Activated T-helper 2 cell treated with anti-CD3 and anti-CD28 coated beads, Interferon-gamma antibody, Interleukin-2, Interleukin-4, amounts not matched to agents 10 μg/mL and 5 μg/mL and 100 μg/mL, durations not matched to agents 14 hours and 24 hours and 36 hours (primary cell): ENCODE data around the gene PSMD1. TPM values are rescaled to one million over a fixed set of nuclear protein-coding genes. Genes with fewer than 3 reads are reported as not detected.
"Not testable (repeated sequence)": the region's sequence is repeated elsewhere in the genome, so short reads cannot be mapped to it uniquely, and the experiment has no call there.

Experiments used
- DNase-seq: peaks from one replicate; pipeline ENCODE4 v3.0.0; 2021; ENCODE audit warnings: low spot score
- H3K27ac Mint-ChIP-seq: one replicate; pipeline ENCODE4 v1.8.0; 2021; ENCODE audit warnings: mixed read lengths
- H3K27me3 Mint-ChIP-seq: one replicate; pipeline ENCODE4 v1.8.0; 2021; ENCODE audit warnings: low read depth, mixed read lengths
- H3K36me3 Mint-ChIP-seq: one replicate; pipeline ENCODE4 v1.8.0; 2021; ENCODE audit warnings: low read depth, mixed read lengths
- H3K4me1 Mint-ChIP-seq: one replicate; pipeline ENCODE4 v1.8.0; 2021; ENCODE audit warnings: low read depth, mixed read lengths
- H3K4me3 Mint-ChIP-seq: one replicate; pipeline ENCODE4 v1.8.0; 2021; ENCODE audit warnings: low read depth, mild to moderate bottlenecking, moderate library complexity, mixed read lengths
- H3K9me3 Mint-ChIP-seq: one replicate; pipeline ENCODE4 v1.8.0; 2021; ENCODE audit warnings: mixed read lengths
- intact Hi-C: fragments of 100-400 bp; cut with micrococcal nuclease; formaldehyde crosslinking; loops from one replicate; pipeline ENCODE4 v1.15.1; 2023
- total RNA-seq: library from RNA; stranded (reverse); gene quantifications from 2 replicates; pipeline ENCODE4 v1.2.3, GENCODE V29; 2022

The PSMD1 gene
- total RNA-seq, 1 donor from 2014 or later = 180 TPM

DNA sequence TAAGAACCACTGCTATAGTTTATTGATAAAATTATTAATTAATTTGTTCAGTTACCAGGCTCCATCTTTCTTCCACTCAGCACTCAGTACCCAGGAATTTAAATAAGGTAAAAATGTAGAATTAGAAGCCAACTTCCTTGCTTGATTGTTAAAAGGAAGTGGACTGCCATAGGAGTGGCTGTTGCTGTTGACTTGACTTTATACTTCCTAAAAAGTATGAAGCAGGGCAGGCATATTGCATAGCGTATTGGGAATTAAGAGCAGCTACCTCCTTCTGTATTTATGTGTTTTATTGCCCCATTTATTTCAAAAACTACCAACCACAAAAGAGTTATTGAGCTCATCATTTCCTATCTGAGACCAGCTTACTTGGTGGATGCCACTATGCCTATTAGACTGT lies 27.9 kb downstream of the PSMD1 start:
- no peaks in the 10 kb centered on the region for H3K27me3 Mint-ChIP-seq
- intact Hi-C loops = no loop called here
- no peak overlapping the region for H3K4me3 Mint-ChIP-seq
- H3K36me3 Mint-ChIP-seq = peaks cover 79% of the 10 kb centered on the region
- DNase-seq = no peak
- H3K9me3 Mint-ChIP-seq = no peaks in the 10 kb centered on the region
- no peak overlapping the region for H3K27ac Mint-ChIP-seq
- H3K4me1 Mint-ChIP-seq = no peaks in the 10 kb centered on the region

DNA sequence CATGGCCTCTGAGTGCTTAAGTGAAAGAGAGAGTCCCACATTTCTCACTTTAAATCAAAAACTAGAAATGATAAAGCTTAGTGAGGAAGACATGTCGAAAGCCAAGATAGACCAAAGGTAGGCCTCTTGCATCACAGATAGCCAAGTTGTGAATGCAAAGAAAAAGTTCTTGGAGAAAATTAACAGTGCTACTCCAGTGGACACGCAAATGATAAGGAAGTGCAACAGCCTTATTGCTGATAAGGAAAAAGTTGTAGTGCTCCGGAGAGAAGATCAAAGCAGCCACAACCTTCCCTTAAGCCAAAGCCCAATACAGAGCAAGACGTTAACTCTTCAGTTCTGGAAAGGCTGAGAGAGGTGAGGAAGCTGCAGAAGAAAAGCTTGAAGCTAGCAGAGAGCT lies 32.1 kb downstream of the PSMD1 start:
- Mint-ChIP-seq H3K4me1 (no peaks in the 10 kb centered on the region), H3K4me3 (no peak overlapping the region), H3K27me3 (no peaks in the 10 kb centered on the region), H3K9me3 (no peaks in the 10 kb centered on the region), H3K27ac (no peak overlapping the region), H3K36me3 (peaks cover 71% of the 10 kb centered on the region)
- no peak for DNase-seq
- intact Hi-C loops = no loop called here

DNA sequence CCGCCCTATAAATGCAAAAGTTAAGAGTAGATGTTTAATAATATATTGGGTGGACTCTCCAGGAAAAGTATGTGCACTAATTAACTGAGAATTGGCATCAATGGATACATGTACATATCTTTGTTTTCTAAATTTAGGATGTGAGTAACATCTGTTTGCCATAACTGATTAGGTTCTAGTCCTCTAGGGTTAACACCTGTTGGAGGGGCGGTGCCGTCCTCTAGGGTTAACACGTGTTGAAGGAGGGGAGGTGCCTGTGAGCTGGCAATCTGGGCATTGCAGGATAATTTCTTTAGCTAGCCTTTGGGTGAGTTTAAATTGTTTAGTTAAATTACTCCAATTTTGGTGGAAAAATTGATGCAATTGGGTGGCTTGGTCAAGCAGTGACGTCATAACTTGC lies 37.3 kb downstream of the PSMD1 start:
- Mint-ChIP-seq H3K27me3 (no peaks in the 10 kb centered on the region), H3K4me1 (no peaks in the 10 kb centered on the region), H3K4me3 (no peak overlapping the region), H3K36me3 (peaks cover 84% of the 10 kb centered on the region), H3K9me3 (peaks cover 3% of the 10 kb centered on the region), H3K27ac (no peak overlapping the region)
- DNase-seq = no peak
- intact Hi-C loops = no loop called here

DNA sequence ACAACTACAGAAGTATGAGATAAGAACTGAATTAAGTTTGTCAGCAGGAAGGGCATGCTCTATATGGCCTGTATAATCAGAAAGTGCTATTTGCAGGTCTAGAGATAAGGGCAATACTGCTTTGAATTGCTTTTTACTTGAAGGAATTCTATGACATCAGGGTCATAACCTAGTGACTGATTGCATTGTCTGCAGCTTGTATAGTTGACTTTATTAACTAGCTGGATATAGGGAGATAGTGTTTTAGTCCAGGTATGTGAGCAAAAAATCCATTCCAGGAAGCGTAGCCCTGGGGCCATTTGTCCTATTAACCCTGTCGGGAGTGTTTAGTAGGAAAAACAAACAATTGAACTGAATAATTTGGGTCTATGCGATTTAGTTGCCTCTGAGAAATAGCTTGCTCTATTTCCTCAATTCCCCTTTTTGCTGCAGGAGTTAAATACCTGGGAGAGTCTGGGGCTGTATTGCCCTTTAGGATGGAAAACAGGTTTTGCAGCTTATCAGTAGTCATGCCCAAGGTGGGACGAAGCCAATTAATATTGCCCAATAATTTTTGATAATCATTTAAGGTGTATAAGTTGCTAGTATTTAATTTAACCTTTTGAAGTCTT lies 38.2 kb downstream of the PSMD1 start:
- no peak overlapping the region for H3K4me3 Mint-ChIP-seq
- H3K36me3 Mint-ChIP-seq = peaks cover 88% of the 10 kb centered on the region
- intact Hi-C loops = no loop called here
- H3K4me1 Mint-ChIP-seq = no peaks in the 10 kb centered on the region
- no peak for DNase-seq
- H3K27me3 Mint-ChIP-seq = no peaks in the 10 kb centered on the region
- peaks cover 10% of the 10 kb centered on the region for H3K9me3 Mint-ChIP-seq
- H3K27ac Mint-ChIP-seq = no peak overlapping the region

DNA sequence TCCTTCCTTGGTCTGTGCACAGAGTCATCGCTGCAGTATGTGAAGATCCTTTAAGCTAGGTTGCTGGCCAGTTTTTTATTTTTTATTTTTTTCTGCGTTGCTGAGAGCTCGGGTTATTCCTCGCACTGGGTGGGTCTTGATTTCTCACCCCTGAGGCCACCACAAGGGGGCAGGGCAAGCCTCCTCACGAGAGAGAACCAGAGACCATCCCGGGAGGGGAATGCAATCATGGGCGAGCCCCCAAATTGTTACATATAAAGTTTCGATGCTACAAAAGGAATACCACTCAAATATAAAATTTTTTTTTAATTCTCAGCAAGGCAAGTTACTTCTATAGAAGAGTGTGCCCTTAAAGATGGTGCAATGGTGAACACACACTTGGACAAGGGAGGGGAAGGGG lies 43.3 kb downstream of the PSMD1 start:
- Mint-ChIP-seq H3K27me3 (no peaks in the 10 kb centered on the region), H3K27ac (no peak overlapping the region), H3K9me3 (peaks cover 16% of the 10 kb centered on the region), H3K4me1 (peaks cover 12% of the 10 kb centered on the region), H3K36me3 (peaks cover 63% of the 10 kb centered on the region), H3K4me3 (no peak overlapping the region)
- intact Hi-C loops = loop anchor here (5.0 kb wide), 3 partner anchors 67 to 352 kb away; no protein-coding TSS in a partner anchor
- no peak for DNase-seq

DNA sequence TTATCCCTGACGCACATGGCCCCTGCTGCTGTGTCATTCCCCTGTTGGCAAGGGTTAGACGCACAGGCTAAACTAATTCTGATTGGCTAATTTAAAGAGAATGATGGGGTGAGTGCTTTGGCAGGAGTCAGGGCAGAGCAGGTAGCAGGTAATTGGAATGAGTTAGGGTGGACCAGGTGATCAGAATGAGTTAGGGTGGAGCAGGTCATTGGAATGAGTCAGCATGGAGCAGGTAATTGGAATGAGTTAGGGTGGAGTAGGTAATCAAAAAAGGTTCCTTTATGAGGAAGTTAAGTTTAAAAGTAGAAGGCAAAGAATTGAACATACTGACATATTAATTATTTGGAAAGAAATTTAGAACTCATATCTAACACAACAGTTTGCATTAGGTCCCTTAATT lies 43.7 kb downstream of the PSMD1 start:
- Mint-ChIP-seq H3K4me1 (peaks cover 12% of the 10 kb centered on the region), H3K36me3 (peaks cover 60% of the 10 kb centered on the region), H3K9me3 (peaks cover 16% of the 10 kb centered on the region)
- not testable (repeated sequence) for H3K4me3 Mint-ChIP-seq, H3K27me3 Mint-ChIP-seq, DNase-seq, H3K27ac Mint-ChIP-seq
- intact Hi-C loops = loop anchor here (5.0 kb wide), 3 partner anchors 67 to 352 kb away; no protein-coding TSS in a partner anchor

DNA sequence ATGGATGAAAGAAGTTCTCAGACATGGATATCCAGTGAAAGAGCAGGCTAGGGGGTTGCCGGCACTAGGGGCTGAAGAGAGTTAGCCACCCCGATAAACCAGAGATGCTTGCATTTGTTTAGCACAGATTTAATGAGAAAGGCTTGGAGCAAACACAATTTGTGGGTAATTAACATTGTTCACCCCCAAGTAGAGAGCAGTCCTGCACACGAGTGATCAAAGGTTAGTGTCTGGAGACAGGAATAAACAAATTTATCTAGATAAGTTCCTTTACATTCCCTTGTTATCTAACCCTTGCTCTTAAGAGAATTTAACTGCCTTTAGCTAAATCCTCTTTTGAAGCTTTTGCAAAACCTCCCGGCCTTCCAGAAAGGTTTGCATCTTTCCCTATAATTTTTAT lies 44.3 kb downstream of the PSMD1 start:
- no peak overlapping the region for H3K4me3 Mint-ChIP-seq
- peaks cover 57% of the 10 kb centered on the region for H3K36me3 Mint-ChIP-seq
- DNase-seq = no peak
- intact Hi-C loops = loop anchor here (5.0 kb wide), 3 partner anchors 66 to 351 kb away; no protein-coding TSS in a partner anchor
- H3K4me1 Mint-ChIP-seq = peaks cover 12% of the 10 kb centered on the region
- H3K9me3 Mint-ChIP-seq = peaks cover 16% of the 10 kb centered on the region
- no peak overlapping the region for H3K27ac Mint-ChIP-seq
- no peaks in the 10 kb centered on the region for H3K27me3 Mint-ChIP-seq

DNA sequence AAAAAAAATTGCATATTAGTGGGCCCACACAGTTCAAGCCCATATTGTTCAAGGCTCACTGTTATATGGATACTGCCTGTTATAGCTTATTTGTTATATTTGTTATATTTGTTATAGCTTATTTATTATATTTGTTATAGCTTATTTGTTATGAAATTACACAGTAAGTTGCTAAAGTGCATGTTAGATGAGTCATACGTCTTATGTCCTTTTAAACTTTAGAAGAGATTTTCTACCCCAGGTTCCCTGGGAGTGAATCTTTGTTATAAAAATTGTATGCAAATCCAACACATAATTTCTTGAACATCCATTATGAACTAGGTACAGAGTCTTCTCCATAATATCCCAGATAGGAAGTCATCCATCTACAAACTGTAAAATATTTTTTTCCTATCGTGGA lies 46.1 kb downstream of the PSMD1 start:
- peaks cover 18% of the 10 kb centered on the region for H3K4me1 Mint-ChIP-seq

DNA sequence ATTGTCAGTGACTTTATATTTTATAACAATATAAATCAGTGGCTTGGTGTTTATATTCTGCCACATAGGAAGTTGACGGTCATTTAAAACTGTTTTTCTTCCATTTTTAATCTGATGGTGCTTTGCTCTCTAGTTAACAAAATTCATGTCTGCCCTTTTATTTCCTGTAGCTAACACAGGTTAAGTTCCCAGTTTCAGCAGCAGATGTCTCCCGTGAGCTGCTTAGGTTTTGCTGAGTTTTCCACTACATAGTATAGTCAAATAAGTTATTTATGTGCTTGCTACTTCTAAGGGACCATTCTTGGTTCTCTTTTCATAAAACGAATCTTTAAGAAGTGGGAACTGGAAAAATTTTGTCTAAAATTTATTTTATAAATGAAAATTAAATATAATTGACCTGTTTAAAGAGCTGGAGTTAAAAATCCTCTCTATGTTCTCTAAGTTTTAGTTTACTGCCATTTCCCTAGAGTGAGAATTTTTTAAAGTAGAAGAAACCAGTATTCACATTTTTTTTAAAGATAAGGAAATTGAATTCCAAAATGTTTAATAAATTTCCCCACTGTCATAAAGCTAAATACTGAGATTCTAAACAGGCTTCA lies 47.5 kb downstream of the PSMD1 start:
- peaks cover 12% of the 10 kb centered on the region for H3K9me3 Mint-ChIP-seq
- peak overlapping the region; percentile 53 for H3K27ac Mint-ChIP-seq
- H3K4me3 Mint-ChIP-seq = no peak overlapping the region

More for the DNA sequence above, 46.1 kb downstream of the PSMD1 start:
- peaks cover 16% of the 10 kb centered on the region for H3K9me3 Mint-ChIP-seq
- DNase-seq = no peak
- intact Hi-C loops = loop anchor here (5.0 kb wide), 3 partner anchors 65 to 350 kb away; no protein-coding TSS in a partner anchor
- peak overlapping the region; percentile 13 for H3K27ac Mint-ChIP-seq
- H3K4me3 Mint-ChIP-seq = no peak overlapping the region
- no peaks in the 10 kb centered on the region for H3K27me3 Mint-ChIP-seq
- peaks cover 43% of the 10 kb centered on the region for H3K36me3 Mint-ChIP-seq

DNA sequence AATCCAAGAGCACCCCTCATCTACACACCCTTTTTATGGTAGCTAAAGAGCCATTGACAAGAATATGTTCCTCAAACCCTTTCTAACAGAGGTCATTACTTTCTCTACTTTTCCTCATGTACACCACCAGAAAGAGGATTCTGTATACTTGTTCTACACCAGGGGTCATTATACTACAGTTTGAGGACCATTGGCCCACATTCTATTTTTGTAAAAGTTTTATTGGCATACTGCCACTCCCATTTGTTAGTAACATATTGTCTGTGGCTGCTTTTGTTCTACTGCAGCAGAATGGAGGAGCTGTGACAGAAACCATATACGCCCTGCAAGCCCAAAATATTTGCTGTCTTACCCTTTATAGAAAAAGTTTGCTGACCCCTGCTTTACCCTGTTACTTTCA lies 53.9 kb downstream of the PSMD1 start:
- peaks cover 13% of the 10 kb centered on the region for H3K4me1 Mint-ChIP-seq
- intact Hi-C loops = no loop called here
- no peak overlapping the region for H3K4me3 Mint-ChIP-seq
- H3K9me3 Mint-ChIP-seq = no peaks in the 10 kb centered on the region
- H3K27ac Mint-ChIP-seq = no peak overlapping the region
- H3K27me3 Mint-ChIP-seq = no peaks in the 10 kb centered on the region
- DNase-seq = no peak
- H3K36me3 Mint-ChIP-seq = peaks cover 53% of the 10 kb centered on the region

More for the DNA sequence above, 47.5 kb downstream of the PSMD1 start:
- H3K4me1 Mint-ChIP-seq = peaks cover 18% of the 10 kb centered on the region
- no peaks in the 10 kb centered on the region for H3K27me3 Mint-ChIP-seq
- peak; percentile 41 for DNase-seq
- peaks cover 38% of the 10 kb centered on the region for H3K36me3 Mint-ChIP-seq
- intact Hi-C loops = loop anchor here (1.0 to 5.0 kb wide), 4 partner anchors 63 to 348 kb away; partner anchors contain the start of gene ARMC9

DNA sequence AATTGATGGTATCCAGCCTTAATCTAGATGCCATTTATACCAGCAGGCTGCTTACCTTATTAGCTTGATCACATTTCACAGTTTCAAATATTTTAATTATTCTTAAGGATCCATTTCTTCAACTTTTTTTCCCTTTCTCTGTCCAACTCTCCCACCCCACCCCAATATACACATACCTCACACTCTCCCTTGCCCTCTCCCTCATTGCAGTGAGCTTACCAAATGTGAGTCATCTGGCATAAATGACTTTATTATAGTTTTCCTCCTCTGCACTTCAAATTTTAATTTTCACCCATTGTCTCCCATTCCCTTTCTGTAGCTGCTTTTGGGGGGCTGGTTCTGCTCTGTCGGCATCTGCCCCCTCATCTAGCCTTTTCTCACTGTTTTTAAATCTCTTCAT lies 55.3 kb downstream of the PSMD1 start:
- peaks cover 47% of the 10 kb centered on the region for H3K36me3 Mint-ChIP-seq
- no peak for DNase-seq
- no peak overlapping the region for H3K27ac Mint-ChIP-seq
- H3K27me3 Mint-ChIP-seq = no peaks in the 10 kb centered on the region
- H3K4me3 Mint-ChIP-seq = no peak overlapping the region
- H3K4me1 Mint-ChIP-seq = peaks cover 8% of the 10 kb centered on the region
- no peaks in the 10 kb centered on the region for H3K9me3 Mint-ChIP-seq
- intact Hi-C loops = no loop called here

DNA sequence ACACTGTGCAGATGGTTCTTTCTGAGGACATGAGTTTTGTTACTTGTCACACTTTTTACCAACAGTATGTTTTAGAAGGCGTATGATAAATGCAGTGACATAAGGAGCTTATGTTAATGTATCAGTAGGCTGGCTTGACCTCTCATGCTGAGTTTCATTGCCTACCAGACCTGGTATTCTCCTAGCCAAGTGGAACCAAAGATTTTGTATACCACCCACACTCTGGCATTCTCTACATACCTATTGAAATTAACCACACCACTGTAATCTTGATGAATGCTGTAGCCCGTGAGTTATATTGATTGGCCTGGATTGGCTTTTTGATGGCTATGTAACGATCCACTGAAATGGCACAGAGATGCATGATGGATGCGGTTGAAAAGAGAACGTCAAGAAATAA lies 56.8 kb downstream of the PSMD1 start:
- H3K4me3 Mint-ChIP-seq = no peak overlapping the region
- H3K9me3 Mint-ChIP-seq = no peaks in the 10 kb centered on the region
- DNase-seq = no peak
- peaks cover 17% of the 10 kb centered on the region for H3K4me1 Mint-ChIP-seq
- peaks cover 44% of the 10 kb centered on the region for H3K36me3 Mint-ChIP-seq
- H3K27me3 Mint-ChIP-seq = no peaks in the 10 kb centered on the region
- no peak overlapping the region for H3K27ac Mint-ChIP-seq
- intact Hi-C loops = no loop called here

DNA sequence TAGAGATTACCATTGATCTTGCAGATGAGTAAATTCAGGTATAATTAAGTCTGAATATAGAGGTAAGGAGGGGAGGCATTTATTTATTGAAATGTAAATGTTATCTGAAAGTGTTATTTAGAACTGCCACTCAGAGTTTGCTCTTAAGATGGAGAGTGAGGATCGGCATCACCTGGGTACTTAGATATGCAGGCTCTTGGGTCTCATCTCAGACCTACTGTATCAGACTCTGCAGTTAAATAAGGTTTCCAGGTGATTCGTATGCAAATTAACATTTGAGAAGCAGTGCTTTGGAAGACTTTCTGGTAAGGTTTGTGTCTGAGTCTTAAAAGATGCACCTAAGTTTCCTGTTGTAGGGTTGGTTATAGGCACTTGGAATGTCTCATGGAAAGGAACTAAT lies 59.0 kb downstream of the PSMD1 start:
- intact Hi-C loops = no loop called here
- H3K4me3 Mint-ChIP-seq = no peak overlapping the region

More for the DNA sequence above, 59.0 kb downstream of the PSMD1 start:
- no peaks in the 10 kb centered on the region for H3K9me3 Mint-ChIP-seq
- H3K4me1 Mint-ChIP-seq = peaks cover 20% of the 10 kb centered on the region
- no peak overlapping the region for H3K27ac Mint-ChIP-seq
- no peaks in the 10 kb centered on the region for H3K27me3 Mint-ChIP-seq
- no peak for DNase-seq
- H3K36me3 Mint-ChIP-seq = peaks cover 29% of the 10 kb centered on the region
